GM12878 (cell line): Measurements from ENCODE around the gene NTM. TPM values are rescaled to one million over a fixed set of nuclear protein-coding genes. Genes with fewer than 3 reads are reported as not detected.

Experiments
- ATAC-seq: fragments of 200-7000 bp; cut with Tn5 transposase; 3 replicates; pipeline ENCODE4 v1.9.1; 2020; ENCODE audit warnings: mild to moderate bottlenecking, moderate library complexity
- BruUV-seq: library from RNA; stranded (reverse); fragments of 400-500 nt; replicated peaks from 2 replicates; lab custom pipeline; 2021; lab: Mats Ljungman, UMichigan
- CTCF ChIA-PET: fragments of 300-600 bp; sonication (Branson Sonifier 250); formaldehyde crosslinking; extraction: SDS; loops from one replicate; lab custom pipeline; 2021; ENCODE audit warnings: inconsistent platforms; lab: Yijun Ruan, JAX
- POLR2A ChIA-PET: fragments of 350-600 bp; formaldehyde crosslinking; extraction: SDS; loops from one replicate; lab custom pipeline; 2021; ENCODE audit warnings: inconsistent platforms; lab: Charles Lee
- RAD21 ChIA-PET: fragments of 300-600 bp; sonication (Branson Sonifier 250); formaldehyde crosslinking; loops from one replicate; lab custom pipeline; 2023; ENCODE audit warnings: antibody characterized with exemption; ENCODE audit not compliant: unreplicated experiment; lab: Charles Lee
- SMC1A ChIA-PET: fragments of 300-600 bp; sonication (Branson Sonifier 250); formaldehyde crosslinking; loops from one replicate; lab custom pipeline; 2023; ENCODE audit not compliant: unreplicated experiment, uncharacterized antibody; lab: Charles Lee
- DNase-seq: peaks from one replicate; pipeline ENCODE4 v3.0.0-alpha.2; 2011; ENCODE audit warnings: low read depth, low spot score
- FAIRE-seq: peaks from 3 replicates; lab custom pipeline; 2011; peaks lifted over from hg19 to GRCh38; lab: Jason Lieb, UNC
- H2AFZ ChIP-seq: 2 replicates; pipeline ENCODE4 v1.6.0; 2011; ENCODE audit warnings: low read depth, low read length, control low read depth; ENCODE audit not compliant: control insufficient read depth
- H3K27ac ChIP-seq: 2 replicates; pipeline ENCODE4 v1.5.1; 2011; ENCODE audit warnings: control low read depth; ENCODE audit not compliant: control insufficient read depth, insufficient read depth
- H3K27me3 ChIP-seq, 2 experiments: replicated peaks in 1 of 2; 2 replicates each; pipeline versions ENCODE4 v1.6.0 to v1.6.1; 2011; ENCODE audit warnings: low read length in 1 of 2; ENCODE audit not compliant: control insufficient read depth in 2 of 2, insufficient read depth in 2 of 2
- H3K36me3 ChIP-seq, 2 experiments: 2 replicates each; pipeline ENCODE4 v1.5.1; 2011; ENCODE audit warnings: low read length in 1 of 2; ENCODE audit not compliant: control insufficient read depth in 2 of 2, insufficient read depth in 2 of 2
- H3K4me1 ChIP-seq: 2 replicates; pipeline ENCODE4 v1.6.1; 2011; ENCODE audit warnings: mild to moderate bottlenecking, low read length, moderate library complexity, mixed read lengths; ENCODE audit not compliant: control insufficient read depth, insufficient read depth
- H3K4me2 ChIP-seq: 2 replicates; pipeline ENCODE4 v1.6.0; 2011; ENCODE audit warnings: control low read depth; ENCODE audit not compliant: control insufficient read depth, insufficient read depth
- H3K4me3 ChIP-seq: fragments of 200-600 bp; sonication (generic); 2 replicates; pipeline ENCODE4 v1.5.1; 2016
- H3K79me2 ChIP-seq: 2 replicates; pipeline ENCODE4 v1.6.0; 2011; ENCODE audit warnings: low read length; ENCODE audit not compliant: control insufficient read depth, insufficient read depth
- H3K9ac ChIP-seq: 2 replicates; pipeline ENCODE4 v1.8.0; 2011; ENCODE audit warnings: low read length, control low read depth, mixed read lengths; ENCODE audit not compliant: control insufficient read depth, insufficient read depth
- H3K9me3 ChIP-seq: replicated peaks from 3 replicates; pipeline ENCODE4 v1.5.1; 2011; ENCODE audit warnings: mild to moderate bottlenecking, low read length; ENCODE audit not compliant: control insufficient read depth, insufficient read depth
- H4K20me1 ChIP-seq: 2 replicates; pipeline ENCODE4 v1.6.0; 2011; ENCODE audit not compliant: control insufficient read depth, insufficient read depth
- MYC ChIP-seq: IDR thresholded peaks from 2 replicates; pipeline ENCODE4 v1.6.1; 2011; ENCODE audit warnings: mild to moderate bottlenecking, low read length, moderate library complexity, inconsistent platforms; ENCODE audit not compliant: insufficient read depth, insufficient replicate concordance, insufficient read length, severe bottlenecking
- SREBF2 ChIP-seq: IDR thresholded peaks from 2 replicates; pipeline ENCODE4 v1.6.1; 2012; ENCODE audit warnings: mild to moderate bottlenecking, low read length
- TARDBP ChIP-seq: IDR thresholded peaks from 2 replicates; pipeline ENCODE4 v1.6.1; 2016; ENCODE audit warnings: borderline replicate concordance
- ZNF622 ChIP-seq: fragments of 450-650 bp; IDR thresholded peaks from 2 replicates; pipeline ENCODE4 v1.6.1; 2017; ENCODE audit warnings: mild to moderate bottlenecking, inconsistent platforms
- WGBS: methylation state at CpG from one replicate; pipeline ENCODE4 v1.1.6; 2016; ENCODE audit warnings: low lambda C conversion rate; ENCODE audit not compliant: insufficient replicate concordance, insufficient coverage; ENCODE audit errors: missing lambda C conversion rate; 5-methylcytosine and 5-hydroxymethylcytosine counted together
- in situ Hi-C: fragments of 300-500 bp; cut with MboI; formaldehyde crosslinking; loops from 9 replicates; pipeline ENCODE4 v1.14.3; 2018; ENCODE audit warnings: mixed read lengths
- intact Hi-C: fragments of 100-400 bp; cut with micrococcal nuclease; formaldehyde crosslinking; loops from one replicate; pipeline ENCODE4 v1.14.2; 2022; ENCODE audit not compliant: unreplicated experiment
- polyA plus RNA-seq, 11 experiments: library from polyadenylated mRNA; depleted of rRNA in 4 of 11; unstranded in 6 of 11; stranded (reverse) in 5 of 11; fragments of >200 nt; fragmentation: Nextera tagmentation in 4 of 11; fragmentation: Illumina TruSeq in 1 of 11; extraction: Ambion mirVana in 4 of 11; extraction: Trizol in 1 of 11; gene quantifications; 1 replicate in 1 of 11; 2 replicates in 10 of 11; pipeline versions ENCODE4 v1.2.1 to v1.2.3, GENCODE V29; 2011 to 2016; ENCODE audit warnings: inconsistent platforms in 2 of 11, missing spikeins in 2 of 11, low read depth in 1 of 11
- total RNA-seq, 4 experiments: library from RNA; depleted of rRNA in 3 of 4; stranded (reverse); fragments of >200 nt in 3 of 4; fragmentation: Illumina TruSeq in 1 of 4; extraction: Trizol in 1 of 4; gene quantifications; 2 replicates each; pipeline versions ENCODE4 v1.2.1 to v1.2.3, GENCODE V29; 2013 to 2021
- TF ChIP-seq, protein P1 (sequence below): fragments of 450-650 bp; IDR thresholded peaks from 2 replicates; pipeline ENCODE4 v1.6.1; 2017; ENCODE audit warnings: borderline replicate concordance
- TF ChIP-seq, protein P2 (sequence below): fragments of 450-650 bp; IDR thresholded peaks from 2 replicates; pipeline ENCODE4 v1.6.1; 2016; ENCODE audit warnings: mild to moderate bottlenecking
- TF ChIP-seq, protein P3 (sequence below): fragments of 450-650 bp; IDR thresholded peaks from 2 replicates; pipeline ENCODE4 v1.6.1; 2017; ENCODE audit warnings: mild to moderate bottlenecking, moderate library complexity
- TF ChIP-seq, protein P4 (sequence below): fragments of 450-650 bp; formaldehyde crosslinking; IDR thresholded peaks from 2 replicates; pipeline ENCODE4 v1.4.0; 2022; ENCODE audit warnings: mild to moderate bottlenecking, moderate library complexity
- TF ChIP-seq, protein P5 (sequence below): fragments of 450-650 bp; IDR thresholded peaks from 2 replicates; pipeline ENCODE4 v1.6.1; 2016; ENCODE audit warnings: mild to moderate bottlenecking

Gene NTM
- total and polyA plus RNA-seq, 10 of the 15 experiments (the other 5 are each of a cell fraction or from before 2014, with no cell fraction given): not detected

DNA sequence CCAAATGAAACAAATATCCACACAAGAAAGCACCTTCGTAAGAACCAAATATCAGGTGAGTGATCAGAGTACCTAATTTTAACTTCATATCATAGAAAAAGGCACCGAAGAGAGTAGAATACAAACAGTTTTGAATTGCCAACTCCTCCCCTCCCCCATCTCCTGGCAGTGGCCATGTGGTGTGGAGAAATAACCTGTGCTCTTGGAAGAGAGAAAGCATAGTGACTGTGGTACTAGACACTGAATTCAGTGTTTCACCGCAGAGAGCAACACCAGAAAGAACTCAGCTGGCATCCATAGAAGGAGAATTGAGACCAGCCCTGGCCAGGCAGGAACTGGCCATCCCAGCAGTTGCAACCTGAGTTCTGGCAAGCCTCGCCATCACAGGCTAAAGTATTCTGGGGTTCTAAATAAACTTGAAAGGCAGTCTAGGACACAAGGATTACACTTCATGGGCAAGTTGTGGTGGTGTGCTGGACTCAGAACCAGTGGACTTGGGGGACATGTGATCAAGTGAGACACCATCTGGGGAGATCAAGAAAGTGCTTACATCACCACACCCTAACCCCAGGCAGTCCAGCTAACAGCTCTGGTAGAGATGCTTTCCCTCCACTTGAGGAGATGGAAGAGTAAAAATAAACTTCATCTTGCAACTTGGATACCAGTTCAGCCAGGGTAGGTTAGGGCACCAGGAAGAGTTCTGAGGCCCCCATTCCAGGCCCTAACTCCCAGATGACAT is 1003.2 kb downstream of the NTM start:
- H3K9ac ChIP-seq: no peak overlapping the region
- H3K79me2 ChIP-seq: no peaks in the 10 kb centered on the region
- no peaks in the 10 kb centered on the region; the same call in 2 of the 3 replicates for H3K9me3 ChIP-seq
- no peaks in the 10 kb centered on the region for H3K36me3 ChIP-seq
- CTCF ChIA-PET: interaction anchor here (1.7 kb wide), 1 partner anchor 12 kb away, joined by 5 read pairs; no protein-coding TSS in a partner anchor
- ATAC-seq (no peak), DNase-seq (no peak), FAIRE-seq (no peak)
- RAD21 ChIA-PET: interaction anchor here (1.1 kb wide), 1 partner anchor 9 kb away, joined by 3 read pairs; no protein-coding TSS in a partner anchor
- SMC1A ChIA-PET: interaction anchor here (1.0 kb wide), 1 partner anchor 94 kb away, joined by 4 read pairs; no protein-coding TSS in a partner anchor
- 28% methylated on average over 4 of the region's 4 CpGs for WGBS
- intact Hi-C loops (no loop called here), in situ Hi-C loops (no loop called here)
- no peaks in the 10 kb centered on the region for H3K4me1 ChIP-seq
- no TSS peak for BruUV-seq
- no peak overlapping the region for H3K4me2 ChIP-seq
- H3K4me3 ChIP-seq: no peak overlapping the region
- no peaks in the 10 kb centered on the region for H3K27me3 ChIP-seq
- no peak overlapping the region for H3K27ac ChIP-seq
- no peaks in the 10 kb centered on the region for H4K20me1 ChIP-seq
- no peak overlapping the region for H2AFZ ChIP-seq
- POLR2A ChIA-PET: no interaction called here
- TF ChIP-seq, protein P1, sequence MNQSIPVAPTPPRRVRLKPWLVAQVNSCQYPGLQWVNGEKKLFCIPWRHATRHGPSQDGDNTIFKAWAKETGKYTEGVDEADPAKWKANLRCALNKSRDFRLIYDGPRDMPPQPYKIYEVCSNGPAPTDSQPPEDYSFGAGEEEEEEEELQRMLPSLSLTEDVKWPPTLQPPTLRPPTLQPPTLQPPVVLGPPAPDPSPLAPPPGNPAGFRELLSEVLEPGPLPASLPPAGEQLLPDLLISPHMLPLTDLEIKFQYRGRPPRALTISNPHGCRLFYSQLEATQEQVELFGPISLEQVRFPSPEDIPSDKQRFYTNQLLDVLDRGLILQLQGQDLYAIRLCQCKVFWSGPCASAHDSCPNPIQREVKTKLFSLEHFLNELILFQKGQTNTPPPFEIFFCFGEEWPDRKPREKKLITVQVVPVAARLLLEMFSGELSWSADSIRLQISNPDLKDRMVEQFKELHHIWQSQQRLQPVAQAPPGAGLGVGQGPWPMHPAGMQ: no peak
- TF ChIP-seq, protein P2, sequence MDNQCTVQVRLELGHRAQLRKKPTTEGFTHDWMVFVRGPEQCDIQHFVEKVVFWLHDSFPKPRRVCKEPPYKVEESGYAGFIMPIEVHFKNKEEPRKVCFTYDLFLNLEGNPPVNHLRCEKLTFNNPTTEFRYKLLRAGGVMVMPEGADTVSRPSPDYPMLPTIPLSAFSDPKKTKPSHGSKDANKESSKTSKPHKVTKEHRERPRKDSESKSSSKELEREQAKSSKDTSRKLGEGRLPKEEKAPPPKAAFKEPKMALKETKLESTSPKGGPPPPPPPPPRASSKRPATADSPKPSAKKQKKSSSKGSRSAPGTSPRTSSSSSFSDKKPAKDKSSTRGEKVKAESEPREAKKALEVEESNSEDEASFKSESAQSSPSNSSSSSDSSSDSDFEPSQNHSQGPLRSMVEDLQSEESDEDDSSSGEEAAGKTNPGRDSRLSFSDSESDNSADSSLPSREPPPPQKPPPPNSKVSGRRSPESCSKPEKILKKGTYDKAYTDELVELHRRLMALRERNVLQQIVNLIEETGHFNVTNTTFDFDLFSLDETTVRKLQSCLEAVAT: no peak
- TF ChIP-seq SREBF2 (no peak), ZNF622 (no peak), MYC (no peak), TARDBP (no peak)
- TF ChIP-seq, protein P3, sequence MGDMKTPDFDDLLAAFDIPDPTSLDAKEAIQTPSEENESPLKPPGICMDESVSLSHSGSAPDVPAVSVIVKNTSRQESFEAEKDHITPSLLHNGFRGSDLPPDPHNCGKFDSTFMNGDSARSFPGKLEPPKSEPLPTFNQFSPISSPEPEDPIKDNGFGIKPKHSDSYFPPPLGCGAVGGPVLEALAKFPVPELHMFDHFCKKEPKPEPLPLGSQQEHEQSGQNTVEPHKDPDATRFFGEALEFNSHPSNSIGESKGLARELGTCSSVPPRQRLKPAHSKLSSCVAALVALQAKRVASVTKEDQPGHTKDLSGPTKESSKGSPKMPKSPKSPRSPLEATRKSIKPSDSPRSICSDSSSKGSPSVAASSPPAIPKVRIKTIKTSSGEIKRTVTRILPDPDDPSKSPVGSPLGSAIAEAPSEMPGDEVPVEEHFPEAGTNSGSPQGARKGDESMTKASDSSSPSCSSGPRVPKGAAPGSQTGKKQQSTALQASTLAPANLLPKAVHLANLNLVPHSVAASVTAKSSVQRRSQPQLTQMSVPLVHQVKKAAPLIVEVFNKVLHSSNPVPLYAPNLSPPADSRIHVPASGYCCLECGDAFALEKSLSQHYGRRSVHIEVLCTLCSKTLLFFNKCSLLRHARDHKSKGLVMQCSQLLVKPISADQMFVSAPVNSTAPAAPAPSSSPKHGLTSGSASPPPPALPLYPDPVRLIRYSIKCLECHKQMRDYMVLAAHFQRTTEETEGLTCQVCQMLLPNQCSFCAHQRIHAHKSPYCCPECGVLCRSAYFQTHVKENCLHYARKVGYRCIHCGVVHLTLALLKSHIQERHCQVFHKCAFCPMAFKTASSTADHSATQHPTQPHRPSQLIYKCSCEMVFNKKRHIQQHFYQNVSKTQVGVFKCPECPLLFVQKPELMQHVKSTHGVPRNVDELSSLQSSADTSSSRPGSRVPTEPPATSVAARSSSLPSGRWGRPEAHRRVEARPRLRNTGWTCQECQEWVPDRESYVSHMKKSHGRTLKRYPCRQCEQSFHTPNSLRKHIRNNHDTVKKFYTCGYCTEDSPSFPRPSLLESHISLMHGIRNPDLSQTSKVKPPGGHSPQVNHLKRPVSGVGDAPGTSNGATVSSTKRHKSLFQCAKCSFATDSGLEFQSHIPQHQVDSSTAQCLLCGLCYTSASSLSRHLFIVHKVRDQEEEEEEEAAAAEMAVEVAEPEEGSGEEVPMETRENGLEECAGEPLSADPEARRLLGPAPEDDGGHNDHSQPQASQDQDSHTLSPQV: no peak
- TF ChIP-seq, protein P4, sequence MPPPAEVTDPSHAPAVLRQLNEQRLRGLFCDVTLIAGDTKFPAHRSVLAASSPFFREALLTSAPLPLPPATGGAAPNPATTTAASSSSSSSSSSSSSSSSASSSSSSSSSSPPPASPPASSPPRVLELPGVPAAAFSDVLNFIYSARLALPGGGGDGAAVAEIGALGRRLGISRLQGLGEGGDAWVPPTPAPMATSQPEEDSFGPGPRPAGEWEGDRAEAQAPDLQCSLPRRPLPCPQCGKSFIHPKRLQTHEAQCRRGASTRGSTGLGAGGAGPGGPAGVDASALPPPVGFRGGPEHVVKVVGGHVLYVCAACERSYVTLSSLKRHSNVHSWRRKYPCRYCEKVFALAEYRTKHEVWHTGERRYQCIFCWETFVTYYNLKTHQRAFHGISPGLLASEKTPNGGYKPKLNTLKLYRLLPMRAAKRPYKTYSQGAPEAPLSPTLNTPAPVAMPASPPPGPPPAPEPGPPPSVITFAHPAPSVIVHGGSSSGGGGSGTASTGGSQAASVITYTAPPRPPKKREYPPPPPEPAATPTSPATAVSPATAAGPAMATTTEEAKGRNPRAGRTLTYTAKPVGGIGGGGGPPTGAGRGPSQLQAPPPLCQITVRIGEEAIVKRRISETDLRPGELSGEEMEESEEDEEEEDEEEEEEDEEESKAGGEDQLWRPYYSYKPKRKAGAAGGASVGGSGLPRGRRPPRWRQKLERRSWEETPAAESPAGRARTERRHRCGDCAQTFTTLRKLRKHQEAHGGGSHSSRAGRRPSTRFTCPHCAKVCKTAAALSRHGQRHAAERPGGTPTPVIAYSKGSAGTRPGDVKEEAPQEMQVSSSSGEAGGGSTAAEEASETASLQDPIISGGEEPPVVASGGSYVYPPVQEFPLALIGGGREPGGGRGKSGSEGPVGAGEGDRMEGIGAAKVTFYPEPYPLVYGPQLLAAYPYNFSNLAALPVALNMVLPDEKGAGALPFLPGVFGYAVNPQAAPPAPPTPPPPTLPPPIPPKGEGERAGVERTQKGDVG (CRISPR knock-in tag): no peak
- TF ChIP-seq, protein P5, sequence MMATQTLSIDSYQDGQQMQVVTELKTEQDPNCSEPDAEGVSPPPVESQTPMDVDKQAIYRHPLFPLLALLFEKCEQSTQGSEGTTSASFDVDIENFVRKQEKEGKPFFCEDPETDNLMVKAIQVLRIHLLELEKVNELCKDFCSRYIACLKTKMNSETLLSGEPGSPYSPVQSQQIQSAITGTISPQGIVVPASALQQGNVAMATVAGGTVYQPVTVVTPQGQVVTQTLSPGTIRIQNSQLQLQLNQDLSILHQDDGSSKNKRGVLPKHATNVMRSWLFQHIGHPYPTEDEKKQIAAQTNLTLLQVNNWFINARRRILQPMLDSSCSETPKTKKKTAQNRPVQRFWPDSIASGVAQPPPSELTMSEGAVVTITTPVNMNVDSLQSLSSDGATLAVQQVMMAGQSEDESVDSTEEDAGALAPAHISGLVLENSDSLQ: no peak
